Measurements from ENCODE around the gene SRRD. TPM values are rescaled to one million over a fixed set of nuclear protein-coding genes. Genes with fewer than 3 reads are reported as not detected.

SRRD gene
- total and polyA plus RNA-seq, 2 of the 13 experiments (the other 11 are each of a cell fraction or from before 2014, with no cell fraction given), result 22.8 to 36.6 TPM

- Histone ChIP-seq H3K4me3 (replicated peaks in 1 of 3; ENCODE audit: insufficient read depth in 1 of 3, low read depth in 2 of 3, low read length in 3 of 3) (no peak overlapping the region), H3K4me1 (ENCODE audit: insufficient read depth, low read length) (no peaks in the 10 kb centered on the region), H3K9ac (ENCODE audit: insufficient read depth, low read depth, low read length) (no peak overlapping the region), H3K9me3 (ENCODE audit: low read length) (no peaks in the 10 kb centered on the region), H3K27ac (ENCODE audit: extremely low read length, insufficient read depth, low read length) (no peak overlapping the region), H3K4me2 (ENCODE audit: low read depth, low read length) (no peak overlapping the region), H3K36me3 (replicated peaks in 1 of 2; ENCODE audit: control insufficient read depth in 1 of 2, insufficient read depth in 2 of 2, low read length in 2 of 2) (no peaks in the 10 kb centered on the region), H4K20me1 (ENCODE audit: insufficient read depth, low read length) (no peaks in the 10 kb centered on the region), H3K79me2 (ENCODE audit: insufficient read depth, low read length) (no peaks in the 10 kb centered on the region), H2AFZ (ENCODE audit: low read length) (no peak overlapping the region), H3K27me3 (ENCODE audit: control insufficient read depth in 1 of 2, insufficient read depth in 2 of 2, low read length in 2 of 2) (no peaks in the 10 kb centered on the region; a peak in 1 of 5 replicates)
- in situ Hi-C loops (cut with HindIII; ENCODE audit: extremely low pct_ligation_motif_present, low pct_unique_long_range_greater_than_20kb), result no loop called here
- ChIA-PET POLR2A (no interaction called here), CTCF (ENCODE audit: low intra/inter-chr PET ratio, low total read pairs) (no interaction called here)
- no peak for TF ChIP-seq RXRA (CRISPR knock-in tag; IDR thresholded peaks at IDR 0.05)
- no peak for TF ChIP-seq TRIM22 (IDR thresholded peaks at IDR 0.05)
- TF ChIP-seq ZNF557 (CRISPR knock-in tag; IDR thresholded peaks at IDR 0.05), result no peak
- TF ChIP-seq ZNF777 (CRISPR knock-in tag; IDR thresholded peaks at IDR 0.05), result no peak
- no peak for TF ChIP-seq MIER2 (CRISPR knock-in tag; IDR thresholded peaks at IDR 0.05)
- no peak for TF ChIP-seq TEAD3 (CRISPR knock-in tag; optimal IDR thresholded peaks at IDR 0.05; ENCODE audit: borderline replicate concordance)
- no peak for TF ChIP-seq HMGXB3 (CRISPR knock-in tag; IDR thresholded peaks at IDR 0.05; ENCODE audit: borderline replicate concordance)
- no peak for TF ChIP-seq PPARG (CRISPR knock-in tag; conservative IDR thresholded peaks at IDR 0.05)
- no peak for TF ChIP-seq YEATS2 (CRISPR knock-in tag; IDR thresholded peaks at IDR 0.05; ENCODE audit: borderline replicate concordance)
- TF ChIP-seq CC2D1A (CRISPR knock-in tag; IDR thresholded peaks at IDR 0.05), result no peak
- TF ChIP-seq MBD4 (IDR thresholded peaks at IDR 0.05; ENCODE audit: borderline replicate concordance, low read length), result no peak
- TF ChIP-seq MTF1 (CRISPR knock-in tag; IDR thresholded peaks at IDR 0.05), result no peak
- TF ChIP-seq SALL2 (CRISPR knock-in tag; IDR thresholded peaks at IDR 0.05), result no peak
- TF ChIP-seq, protein P1, sequence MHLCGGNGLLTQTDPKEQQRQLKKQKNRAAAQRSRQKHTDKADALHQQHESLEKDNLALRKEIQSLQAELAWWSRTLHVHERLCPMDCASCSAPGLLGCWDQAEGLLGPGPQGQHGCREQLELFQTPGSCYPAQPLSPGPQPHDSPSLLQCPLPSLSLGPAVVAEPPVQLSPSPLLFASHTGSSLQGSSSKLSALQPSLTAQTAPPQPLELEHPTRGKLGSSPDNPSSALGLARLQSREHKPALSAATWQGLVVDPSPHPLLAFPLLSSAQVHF (CRISPR knock-in tag; IDR thresholded peaks at IDR 0.05), result no peak
- no peak for TF ChIP-seq ZNF761 (CRISPR knock-in tag; conservative IDR thresholded peaks at IDR 0.05)
- no peak for TF ChIP-seq ZNF431 (CRISPR knock-in tag; IDR thresholded peaks at IDR 0.05; ENCODE audit: borderline replicate concordance, low read depth)
- 57% methylated on average over 16 of the region's 16 CpGs for WGBS (ENCODE audit: low lambda C conversion rate)
- DNase-seq (ENCODE audit: low spot score) (no peak), FAIRE-seq (no peak), ATAC-seq (no peak)
- BruUV-seq (replicated peaks), result no TSS peak
- intact Hi-C loops (cut with micrococcal nuclease; ENCODE audit: unreplicated experiment), result no loop called here
Observed at GRCh38 chr22:26443901-26444690, 39.6 kb upstream of the SRRD start.
